Heart left ventricle (tissue), 16 donors: ENCODE measurements around the gene DPYSL4. TPM values are rescaled to one million over a fixed set of nuclear protein-coding genes. Genes with fewer than 3 reads are reported as not detected.
"Not testable (repeated sequence)": the region's sequence is repeated elsewhere in the genome, so short reads cannot be mapped to it uniquely, and the experiment has no call there.

Source experiments
- ATAC-seq, 4 donors: fragments of 200-7000 bp; cut with Tn5 transposase; one replicate each; pipeline ENCODE4 v1.9.1; 2020 to 2022; ENCODE audit warnings: moderate library complexity in 4 of 4, mild to moderate bottlenecking in 3 of 4, moderate number of reproducible peaks in 1 of 4
- DNase-seq, 5 donors: peaks; one replicate each; pipeline ENCODE4 v3.0.0-alpha.2; 2020
- H3K27ac ChIP-seq, 12 donors: fragments of 200-600 bp; sonication (generic) in 4 of 12; one replicate each; pipeline versions ENCODE4 v1.5.0 to v1.8.0; 2016 to 2022; ENCODE audit warnings: mild to moderate bottlenecking in 2 of 12
- H3K27me3 ChIP-seq, 9 donors: fragments of 200-600 bp; sonication (generic) in 2 of 9; one replicate each; pipeline versions ENCODE4 v1.5.1 to v1.8.0; 2016 to 2022; ENCODE audit warnings: mild to moderate bottlenecking in 3 of 9
- H3K36me3 ChIP-seq, 9 donors: fragments of 200-600 bp; sonication (generic) in 2 of 9; one replicate each; pipeline versions ENCODE4 v1.5.0 to v1.8.0; 2018 to 2022; ENCODE audit warnings: mild to moderate bottlenecking in 2 of 9
- H3K4me1 ChIP-seq, 12 donors: fragments of 200-600 bp; sonication (generic) in 4 of 12; one replicate each; pipeline versions ENCODE4 v1.5.0 to v1.8.0; 2016 to 2022; ENCODE audit warnings: mild to moderate bottlenecking in 3 of 12
- H3K4me3 ChIP-seq, 12 donors: fragments of 200-600 bp; sonication (generic) in 4 of 12; one replicate each; pipeline versions ENCODE4 v1.5.0 to v1.8.0; 2017 to 2022; ENCODE audit warnings: mild to moderate bottlenecking in 9 of 12, moderate library complexity in 4 of 12
- H3K9me3 ChIP-seq, 12 donors: fragments of 200-600 bp; sonication (generic) in 4 of 12; one replicate each; pipeline versions ENCODE4 v1.5.0 to v1.8.0; 2016 to 2022; ENCODE audit warnings: mild to moderate bottlenecking in 1 of 12
- POLR2A ChIP-seq, 2 donors: fragments of 450-650 bp; IDR thresholded peaks; one replicate each; pipeline ENCODE4 v1.6.1; 2017; ENCODE audit warnings: antibody characterized with exemption in 2 of 2, mild to moderate bottlenecking in 2 of 2, moderate library complexity in 2 of 2
- WGBS, 4 donors: extraction: QIAGEN DNeasy Blood & Tissue Kit in 2 of 4; methylation state at CpG; one replicate each; pipeline versions ENCODE4 v1.1.5 to v1.1.7; 2013 to 2018; 5-methylcytosine and 5-hydroxymethylcytosine counted together
- intact Hi-C, 10 donors: fragments of 100-400 bp; cut with DNase I; formaldehyde crosslinking; loops; one replicate each; pipeline versions ENCODE4 v1.11.1 to v1.14.2; 2022
- polyA plus RNA-seq, 2 donors: library from polyadenylated mRNA; stranded (reverse); fragments of 200-250 nt; gene quantifications; one replicate each; pipeline ENCODE4 v1.2.3, GENCODE V29; 2013
- total RNA-seq, 9 donors: library from RNA; depleted of rRNA in 2 of 9; stranded (reverse); fragments of >200 nt in 2 of 9; fragmentation: NEBNext Ultra II Directional in 3 of 9; extraction: Animal tissue kit (Norgen Biotek cat#: 25700) in 3 of 9; gene quantifications; one replicate each; pipeline versions ENCODE4 v1.1.0 to v1.2.4, GENCODE V29; 2016 to 2023
- TF ChIP-seq, protein P1 (sequence below), 12 donors: fragments of 200-600 bp; sonication (generic) in 4 of 12; IDR thresholded peaks; one replicate each; pipeline versions ENCODE4 v1.5.0 to v1.8.0; 2018 to 2022; ENCODE audit warnings: antibody characterized with exemption in 12 of 12, mild to moderate bottlenecking in 5 of 12
- donor health status: ischemic (EF 13 %, LVEDD 7.1; RV severe dilation, severe dysfunction).
- donor health status: healthy with polysubstance abuse.
- donor health status: DM: no; HTN: yes; CAD: no.
- donor health status: DM: no; HTN: no; CAD: no.
- donor health status: ischemic (EF 25% LVEDD 6.9; RV normal size, moderate dysfunction).
- donor health status: ischemic (EF 25% LVEDD 5.7; RV mildly dilated, moderate dysfunction).
- donor health status: healthy.
- donor health status: DM: yes; HTN: yes; CAD: no.
- donor health status: ischemic (EF 35%, LVEDD 5.7; RV mildly dilated, moderate dysfunction).
- donor health status: nonischemic (EF 11% LVEDD 7.7; RV severe dilation, severe dysfunction).
- donor health status: DM: yes; HTN: yes; CAD: no.
- donor health status: PGD.
- donor health status: ischemic (EF 29% LVEDD 5.4; RV normal size, mild dysfunction).
- donor health status: nonischemic (EF 23%, LVEDD 6.1; RV moderate dilation, normal function).

Gene DPYSL4
- total and polyA plus RNA-seq, 11 donors, result 4.0 to 127 (median 33.1) TPM

DNA sequence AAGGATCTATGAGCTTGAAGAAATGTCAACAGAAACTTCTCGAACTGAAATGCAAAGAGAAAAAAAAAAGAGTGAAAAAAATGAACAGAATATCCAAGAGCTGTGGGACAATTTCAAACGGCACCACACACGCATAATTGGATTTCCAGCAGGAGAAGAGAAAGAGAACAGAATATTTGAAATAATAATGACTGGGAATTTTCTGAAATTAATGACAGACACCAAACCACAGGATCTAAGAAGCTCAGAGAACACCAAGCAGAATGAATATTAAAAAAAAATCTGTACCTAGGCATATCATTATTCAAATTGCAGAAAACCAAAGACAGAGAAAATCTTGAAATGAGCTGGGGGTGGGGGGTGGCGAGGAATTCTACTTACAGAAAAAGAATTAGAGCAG, 27.2 kb downstream of the DPYSL4 start:
- no peak for DNase-seq
- Histone ChIP-seq H3K27ac (no peak overlapping the region), H3K36me3 (no peaks in the 10 kb centered on the region), H3K9me3 (peaks cover 0 to 33% (median 7%) of the 10 kb centered on the region in 12 donors), H3K27me3 (no peaks in the 10 kb centered on the region), H3K4me3 (no peak overlapping the region), H3K4me1 (peaks cover 0 to under 1% (median 0%) of the 10 kb centered on the region in 12 donors)
- WGBS, 4 donors, result 59 to 77% (median 66%) methylated on average over 4 of the region's 4 CpGs
- ATAC-seq, result no peak
- intact Hi-C loops, result no loop called here
- no peak for TF ChIP-seq POLR2A (IDR thresholded peaks at IDR 0.05)
- TF ChIP-seq, protein P1, sequence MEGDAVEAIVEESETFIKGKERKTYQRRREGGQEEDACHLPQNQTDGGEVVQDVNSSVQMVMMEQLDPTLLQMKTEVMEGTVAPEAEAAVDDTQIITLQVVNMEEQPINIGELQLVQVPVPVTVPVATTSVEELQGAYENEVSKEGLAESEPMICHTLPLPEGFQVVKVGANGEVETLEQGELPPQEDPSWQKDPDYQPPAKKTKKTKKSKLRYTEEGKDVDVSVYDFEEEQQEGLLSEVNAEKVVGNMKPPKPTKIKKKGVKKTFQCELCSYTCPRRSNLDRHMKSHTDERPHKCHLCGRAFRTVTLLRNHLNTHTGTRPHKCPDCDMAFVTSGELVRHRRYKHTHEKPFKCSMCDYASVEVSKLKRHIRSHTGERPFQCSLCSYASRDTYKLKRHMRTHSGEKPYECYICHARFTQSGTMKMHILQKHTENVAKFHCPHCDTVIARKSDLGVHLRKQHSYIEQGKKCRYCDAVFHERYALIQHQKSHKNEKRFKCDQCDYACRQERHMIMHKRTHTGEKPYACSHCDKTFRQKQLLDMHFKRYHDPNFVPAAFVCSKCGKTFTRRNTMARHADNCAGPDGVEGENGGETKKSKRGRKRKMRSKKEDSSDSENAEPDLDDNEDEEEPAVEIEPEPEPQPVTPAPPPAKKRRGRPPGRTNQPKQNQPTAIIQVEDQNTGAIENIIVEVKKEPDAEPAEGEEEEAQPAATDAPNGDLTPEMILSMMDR (IDR thresholded peaks at IDR 0.05), result no peak

GRCh38 chr10:132216441-132216840, 29.7 kb downstream of the DPYSL4 start:
- DNase-seq, H3K36me3 ChIP-seq, H3K4me1 ChIP-seq, H3K27ac ChIP-seq, intact Hi-C loops, H3K4me3 ChIP-seq, ATAC-seq, H3K27me3 ChIP-seq: not testable (repeated sequence)
- 70 to 94% (median 88%) methylated on average over 3 of the region's 3 CpGs for WGBS, 4 donors
- peaks cover 0 to 33% (median 7%) of the 10 kb centered on the region in 12 donors for H3K9me3 ChIP-seq

DNA sequence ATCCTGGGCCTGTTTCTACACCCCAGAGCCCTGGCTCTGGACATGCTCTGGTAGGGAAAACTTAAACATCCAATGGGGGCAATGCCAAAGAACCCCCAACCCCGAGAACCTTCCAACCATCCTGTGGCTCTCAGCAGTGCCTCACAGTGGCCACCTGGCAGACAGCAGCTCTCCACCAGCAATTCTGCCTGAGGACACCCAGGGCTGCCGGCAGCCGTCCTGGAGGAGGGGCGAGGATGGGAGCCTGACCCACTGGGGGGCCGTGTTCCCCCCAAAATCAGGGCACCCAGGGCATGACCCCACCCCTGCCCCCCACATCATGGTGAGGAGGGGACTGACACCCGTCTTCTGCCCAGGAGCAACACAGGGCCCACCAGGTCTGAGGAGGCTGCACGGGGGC, 32.7 kb downstream of the DPYSL4 start:
- 81 to 89% (median 88%) methylated on average over 5 to 7 of the region's 7 CpGs for WGBS, 4 donors
- Histone ChIP-seq H3K27ac (no peak overlapping the region), H3K4me3 (no peak overlapping the region), H3K4me1 (peaks cover 0 to 10% (median 0%) of the 10 kb centered on the region in 12 donors), H3K36me3 (no peaks in the 10 kb centered on the region), H3K27me3 (no peaks in the 10 kb centered on the region), H3K9me3 (peaks cover 0 to 17% (median 2%) of the 10 kb centered on the region in 12 donors)
- intact Hi-C loops, result no loop called here
- TF ChIP-seq, protein P1 (IDR thresholded peaks at IDR 0.05), result peak in 2 of 12 donors; percentile 8 to 9
- TF ChIP-seq POLR2A (IDR thresholded peaks at IDR 0.05), result no peak
- no peak for ATAC-seq
- DNase-seq, result peak in 1 of 5 donors; percentile 45

DNA sequence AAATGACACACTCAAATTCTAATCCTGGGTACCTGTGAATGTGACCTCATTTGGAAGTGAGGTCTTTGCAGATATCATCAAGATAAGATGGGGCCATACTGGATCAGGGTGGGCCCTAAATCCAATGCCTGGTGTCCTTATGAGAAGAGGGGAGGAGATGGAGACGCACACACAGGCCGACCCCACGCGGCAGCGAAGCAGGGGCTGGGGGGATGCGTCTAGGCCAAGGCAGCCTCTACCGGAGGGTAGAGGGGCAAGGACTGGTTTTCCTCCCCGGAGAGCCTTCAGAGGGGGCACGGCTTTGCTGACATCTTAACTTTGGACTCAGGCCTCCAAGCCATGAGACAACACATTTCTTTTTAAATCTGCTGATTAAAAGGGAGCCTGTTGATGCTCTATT, 33.3 kb downstream of the DPYSL4 start:
- Histone ChIP-seq H3K27me3 (no peaks in the 10 kb centered on the region), H3K27ac (no peak overlapping the region), H3K9me3 (peaks cover 0 to 14% (median 0%) of the 10 kb centered on the region in 12 donors), H3K4me3 (no peak overlapping the region), H3K36me3 (no peaks in the 10 kb centered on the region), H3K4me1 (peaks cover 0 to 15% (median 0%) of the 10 kb centered on the region in 12 donors)
- ATAC-seq (no peak), DNase-seq (no peak)
- WGBS, 4 donors, result 91 to 96% (median 94%) methylated on average over 9 of the region's 9 CpGs
- no peak for TF ChIP-seq POLR2A (IDR thresholded peaks at IDR 0.05)
- intact Hi-C loops, result loop anchor here in 9 of 10 donors (5.0 to 10.0 kb wide), 7 partner anchors 87 to 425 kb away; partner anchors contain the start of gene STK32C (in 1 of the 9)

DNA sequence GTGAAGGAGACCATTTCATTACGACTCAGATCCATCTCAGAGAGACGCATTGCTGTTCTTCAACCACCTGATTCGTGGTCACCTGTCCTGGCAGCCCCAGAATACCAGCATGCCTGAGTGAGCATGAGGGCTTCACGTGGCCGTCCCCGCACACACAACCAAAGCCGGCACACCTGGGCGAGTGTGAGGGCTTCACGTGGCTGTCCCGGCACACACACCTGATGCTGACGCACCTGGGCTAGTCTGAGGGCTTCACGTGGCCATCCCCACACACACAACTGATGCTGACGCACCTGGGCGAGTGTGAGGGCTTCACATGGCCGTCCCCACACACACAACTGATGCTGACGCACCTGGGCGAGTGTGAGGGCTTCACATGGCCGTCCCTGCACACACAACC, 34.2 kb downstream of the DPYSL4 start:
- not testable (repeated sequence) for ATAC-seq, H3K4me3 ChIP-seq, DNase-seq, H3K36me3 ChIP-seq, H3K27ac ChIP-seq, H3K27me3 ChIP-seq
- Histone ChIP-seq H3K9me3 (peaks cover 0 to 11% (median 0%) of the 10 kb centered on the region in 12 donors), H3K4me1 (peaks cover 0 to 24% (median 0%) of the 10 kb centered on the region in 12 donors)
- intact Hi-C loops, result loop anchor here in 9 of 10 donors (5.0 to 10.0 kb wide), 7 partner anchors 86 to 424 kb away; partner anchors contain the start of gene STK32C (in 1 of the 9)
- 89 to 95% (median 92%) methylated on average over 12 to 18 of the region's 18 CpGs for WGBS, 4 donors

DNA sequence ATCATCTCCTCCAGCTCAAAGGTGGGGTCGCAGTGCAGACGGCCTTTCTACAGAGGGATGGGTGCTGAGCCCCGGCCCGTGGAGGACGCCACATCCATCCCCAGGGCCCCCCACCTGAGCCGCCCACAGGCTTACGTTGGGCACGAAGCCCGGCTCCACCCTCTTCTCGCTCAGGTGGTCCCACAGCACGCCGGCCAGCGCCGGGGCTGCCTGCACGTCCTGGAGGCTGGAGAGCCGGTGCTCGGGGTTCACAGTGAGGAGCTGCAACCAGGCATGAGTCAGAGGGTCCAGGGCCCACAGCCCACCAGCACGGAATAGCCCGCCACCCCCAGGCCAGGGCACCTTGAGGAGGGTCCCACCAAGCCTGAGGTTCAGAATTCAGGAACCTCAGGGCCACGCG, 36.0 kb downstream of the DPYSL4 start:
- no peaks in the 10 kb centered on the region for H3K27me3 ChIP-seq
- no peaks in the 10 kb centered on the region for H3K36me3 ChIP-seq
- peak in 1 of 4 donors; percentile 4 for ATAC-seq
- peak in 1 of 5 donors; percentile 64 for DNase-seq
- no peak overlapping the region for H3K27ac ChIP-seq
- TF ChIP-seq POLR2A (IDR thresholded peaks at IDR 0.05), result no peak
- TF ChIP-seq, protein P1 (IDR thresholded peaks at IDR 0.05), result no peak
- peaks cover 0 to 34% (median 0%) of the 10 kb centered on the region in 12 donors for H3K4me1 ChIP-seq
- no peaks in the 10 kb centered on the region for H3K9me3 ChIP-seq
- 64 to 76% (median 71%) methylated on average over 14 to 21 of the region's 21 CpGs for WGBS, 4 donors
- intact Hi-C loops, result loop anchor here (1.0 to 10.0 kb wide), 11 partner anchors 85 to 422 kb away; partner anchors contain the start of gene STK32C (in 1 of the 10)
- no peak overlapping the region for H3K4me3 ChIP-seq
